K562 (cell line): ENCODE results near the gene NUCKS1. TPM values are rescaled to one million over a fixed set of nuclear protein-coding genes. Genes with fewer than 3 reads are reported as not detected.

ENCODE experiments used
- ATAC-seq: fragments of 200-7000 bp; cut with Tn5 transposase; 3 replicates; pipeline ENCODE4 v1.9.1; 2020; ENCODE audit warnings: moderate library complexity
- BruUV-seq: library from RNA; stranded (reverse); fragments of 400-500 nt; replicated peaks from 2 replicates; lab custom pipeline; 2021; lab: Mats Ljungman, UMichigan
- CTCF ChIA-PET: fragments of 300-600 bp; formaldehyde crosslinking; extraction: SDS; loops from one replicate; lab custom pipeline; 2021; ENCODE audit warnings: low intra/inter-chr PET ratio; lab: Yijun Ruan, JAX
- POLR2A ChIA-PET: fragments of 300-600, 350-650 bp; sonication (Branson Sonifier 250); formaldehyde crosslinking; extraction: SDS; loops from one replicate; lab custom pipeline; 2021; ENCODE audit warnings: antibody characterized with exemption, inconsistent platforms; lab: Yijun Ruan, JAX
- DNase-seq, 4 experiments: peaks; one replicate each; pipeline versions ENCODE4 v3.0.0 to v3.0.0-alpha.2; 2011 to 2018; ENCODE audit warnings: low spot score in 3 of 4, mixed read lengths in 3 of 4; ENCODE audit errors: extremely low read depth in 1 of 4
- FAIRE-seq: peaks from 2 replicates; lab custom pipeline; 2011; peaks lifted over from hg19 to GRCh38; lab: Jason Lieb, UNC
- H2AFZ ChIP-seq: 2 replicates; pipeline ENCODE4 v1.6.0; 2011; ENCODE audit warnings: low read depth, low read length, control low read depth, inconsistent platforms
- H3K27ac ChIP-seq: fragments of 200-600 bp; 3 replicates; pipeline ENCODE4 v1.8.0; 2011; ENCODE audit warnings: low read depth, mild to moderate bottlenecking, control low read depth, inconsistent platforms, low read length, moderate library complexity, mixed read lengths; ENCODE audit errors: extremely low read depth
- H3K27me3 ChIP-seq, 2 experiments: fragments of 300-600 bp in 1 of 2; 2 replicates in 1 of 2; 3 replicates in 1 of 2; pipeline versions ENCODE4 v1.6.0 to v1.8.0; 2011; ENCODE audit warnings: inconsistent platforms in 2 of 2, low read length in 2 of 2, mild to moderate bottlenecking in 1 of 2, mixed read lengths in 1 of 2, moderate library complexity in 1 of 2; ENCODE audit not compliant: control insufficient read depth in 2 of 2, insufficient read depth in 2 of 2
- H3K36me3 ChIP-seq: fragments of 300-600 bp; 3 replicates; pipeline ENCODE4 v1.8.0; 2011; ENCODE audit warnings: mild to moderate bottlenecking, low read length, inconsistent platforms; ENCODE audit not compliant: control insufficient read depth, insufficient read depth
- H3K4me1 ChIP-seq, 2 experiments: fragments of 200-600 bp in 1 of 2; replicated peaks in 1 of 2; 2 replicates in 1 of 2; 3 replicates in 1 of 2; pipeline versions ENCODE4 v1.5.1 to v1.8.0; 2011; ENCODE audit warnings: inconsistent platforms in 2 of 2, low read length in 2 of 2, mild to moderate bottlenecking in 1 of 2, mixed read lengths in 1 of 2, moderate library complexity in 1 of 2; ENCODE audit not compliant: control insufficient read depth in 2 of 2, insufficient read depth in 2 of 2
- H3K4me2 ChIP-seq: 2 replicates; pipeline ENCODE4 v1.6.1; 2011; ENCODE audit warnings: low read length, control low read depth, inconsistent platforms, mixed read lengths; ENCODE audit not compliant: insufficient read depth
- H3K4me3 ChIP-seq: fragments of 200-600 bp; sonication (generic), shearing (Covaris generic); 2 replicates; pipeline ENCODE4 v1.5.1; 2016; ENCODE audit warnings: control low read depth, inconsistent platforms
- H3K79me2 ChIP-seq: fragments of 200-600 bp; 3 replicates; pipeline ENCODE4 v1.8.0; 2011; ENCODE audit warnings: low read length, inconsistent platforms; ENCODE audit not compliant: control insufficient read depth, insufficient read depth
- H3K9ac ChIP-seq, 2 experiments: 2 replicates each; pipeline versions ENCODE4 v1.6.0 to v1.6.1; 2011; ENCODE audit warnings: low read depth in 2 of 2, low read length in 2 of 2, control low read depth in 1 of 2, inconsistent platforms in 1 of 2, mild to moderate bottlenecking in 1 of 2, mixed read lengths in 1 of 2; ENCODE audit not compliant: insufficient read depth in 1 of 2
- H3K9me1 ChIP-seq: one replicate; pipeline ENCODE4 v1.6.0; 2011; ENCODE audit warnings: inconsistent platforms, mild to moderate bottlenecking, low read length, moderate library complexity; ENCODE audit not compliant: control insufficient read depth, insufficient read depth
- H3K9me3 ChIP-seq: replicated peaks from 2 replicates; pipeline ENCODE4 v1.5.1; 2011; ENCODE audit warnings: low read depth, low read length, inconsistent platforms; ENCODE audit not compliant: control insufficient read depth, insufficient read depth
- H4K20me1 ChIP-seq: replicated peaks from 2 replicates; pipeline ENCODE4 v1.6.1; 2011; ENCODE audit warnings: low read length, inconsistent platforms, mixed read lengths; ENCODE audit not compliant: control insufficient read depth, insufficient read depth
- ETV5 ChIP-seq: sonication (generic); formaldehyde crosslinking; IDR thresholded peaks from 2 replicates; pipeline ENCODE4 v1.4.0; 2020; ENCODE audit warnings: low read depth, mild to moderate bottlenecking, missing genetic modification reagents
- ILF3 ChIP-seq: fragments of 450-650 bp; IDR thresholded peaks from 2 replicates; pipeline ENCODE4 v1.6.1; 2018; ENCODE audit warnings: antibody characterized with exemption, mild to moderate bottlenecking, moderate library complexity, borderline replicate concordance
- KDM1A ChIP-seq, 2 experiments: fragments of 450-650 bp; IDR thresholded peaks; 2 replicates each; pipeline ENCODE4 v1.6.1; 2016; ENCODE audit warnings: mild to moderate bottlenecking in 2 of 2
- MAFK ChIP-seq: IDR thresholded peaks from 2 replicates; pipeline ENCODE4 v1.6.1; 2011; ENCODE audit warnings: low read length, improper control_type of control experiment
- PHF8 ChIP-seq: fragments of 200-600 bp; sonication (generic); IDR thresholded peaks from 2 replicates; pipeline ENCODE4 v1.6.1; 2012; ENCODE audit warnings: mixed run types, mild to moderate bottlenecking, inconsistent platforms, low read length, moderate library complexity, borderline replicate concordance
- POLR2G ChIP-seq: fragments of 200-400 bp; formaldehyde crosslinking; IDR thresholded peaks from 2 replicates; pipeline ENCODE4 v1.6.1; 2017; ENCODE audit warnings: low read depth, mild to moderate bottlenecking, antibody characterized with exemption, low read length, moderate library complexity
- PRDM10 ChIP-seq: fragments of 450-650 bp; IDR thresholded peaks from 2 replicates; pipeline ENCODE4 v1.6.1; 2018; ENCODE audit not compliant: partially characterized antibody
- STAT5A ChIP-seq: IDR thresholded peaks from 2 replicates; pipeline ENCODE4 v1.6.1; 2012; ENCODE audit warnings: low read length, inconsistent platforms, borderline replicate concordance
- TCFL5 ChIP-seq: fragments of 250-450 bp; sonication (Bioruptor Pico); conservative IDR thresholded peaks from 2 replicates; pipeline ENCODE4 v1.6.1; 2021; ENCODE audit warnings: mild to moderate bottlenecking, moderate library complexity, matching md5 sums
- ZNF586 ChIP-seq: fragments of 450-650 bp; formaldehyde crosslinking; conservative IDR thresholded peaks from 2 replicates; pipeline ENCODE4 v1.4.0; 2020; ENCODE audit warnings: mild to moderate bottlenecking, moderate library complexity
- in situ Hi-C: fragments of 300-500 bp; cut with MboI; formaldehyde crosslinking; loops from 4 replicates; pipeline ENCODE4 v1.15.0; 2018; ENCODE audit warnings: inconsistent platforms, mixed read lengths
- intact Hi-C: fragments of 100-400 bp; cut with micrococcal nuclease; formaldehyde crosslinking; loops from 2 replicates; pipeline ENCODE4 v1.14.2; 2022
- polyA plus RNA-seq, 8 experiments: library from polyadenylated mRNA; depleted of rRNA in 4 of 8; stranded (reverse) in 5 of 8; unstranded in 3 of 8; fragments of >200 nt; fragmentation: Nextera tagmentation in 2 of 8; fragmentation: Illumina TruSeq in 1 of 8; extraction: Ambion mirVana in 2 of 8; extraction: Trizol in 1 of 8; gene quantifications; 2 replicates each; pipeline versions ENCODE4 v1.2.1 to v1.2.3, GENCODE V29; 2011 to 2014; ENCODE audit warnings: inconsistent platforms in 1 of 8, missing spikeins in 1 of 8
- total RNA-seq, 7 experiments: library from RNA; depleted of rRNA in 6 of 7; stranded (reverse); fragments of >200 nt in 6 of 7; fragmentation: Illumina TruSeq in 2 of 7; extraction: Trizol in 2 of 7; gene quantifications; 2 replicates each; pipeline versions ENCODE4 v1.2.1 to v1.2.3, GENCODE V29; 2011 to 2021; ENCODE audit warnings: low replicate concordance in 1 of 7
- TF ChIP-seq, protein P1 (sequence below): fragments of 450-650 bp; conservative IDR thresholded peaks from 2 replicates; pipeline ENCODE4 v1.6.1; 2016; ENCODE audit warnings: missing genetic modification characterization, low read depth, mild to moderate bottlenecking, missing compliant biosample characterization, moderate library complexity

Gene NUCKS1
- total and polyA plus RNA-seq, 9 of the 15 experiments (the other 6 are each of a cell fraction or from before 2014, with no cell fraction given): 66.7 to 244 (median 149) TPM

DNA sequence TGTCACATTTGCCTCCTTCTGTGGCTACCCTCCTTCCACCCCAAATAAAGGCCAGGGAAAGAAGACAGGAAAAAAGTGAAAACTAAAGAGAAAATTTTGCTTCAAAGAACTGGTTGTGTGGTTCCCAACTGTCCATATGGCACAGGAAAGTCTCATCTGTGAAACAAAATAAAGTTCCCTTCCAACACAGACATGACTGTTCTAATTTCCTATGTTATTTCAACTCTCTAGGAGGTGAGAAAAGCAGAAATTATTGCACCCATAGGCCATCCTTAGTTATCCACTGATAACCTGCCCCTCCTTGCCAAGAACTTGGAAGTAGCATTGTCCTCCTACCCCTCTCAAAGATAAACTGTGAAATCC lies 33.4 kb upstream of the NUCKS1 start:
- no peaks in the 10 kb centered on the region for H3K79me2 ChIP-seq
- intact Hi-C loops: loop anchor here (10.0 kb wide), 1 partner anchor 189 kb away; no protein-coding TSS in a partner anchor
- H4K20me1 ChIP-seq: no peaks in the 10 kb centered on the region
- peaks cover 7 to 20% of the 10 kb centered on the region in 2 experiments; a peak in 4 of 5 replicates for H3K4me1 ChIP-seq
- H3K4me3 ChIP-seq: no peak overlapping the region
- TF ChIP-seq POLR2G (no peak), KDM1A (IDR thresholded peaks at IDR 0.05) (no peak), MAFK (no peak), PHF8 (no peak), ZNF586 (CRISPR knock-in tag) (no peak), ILF3 (no peak), ETV5 (CRISPR knock-in tag) (no peak), STAT5A (no peak), PRDM10 (no peak), TCFL5 (CRISPR knock-in tag) (no peak)
- TF ChIP-seq, protein P1, sequence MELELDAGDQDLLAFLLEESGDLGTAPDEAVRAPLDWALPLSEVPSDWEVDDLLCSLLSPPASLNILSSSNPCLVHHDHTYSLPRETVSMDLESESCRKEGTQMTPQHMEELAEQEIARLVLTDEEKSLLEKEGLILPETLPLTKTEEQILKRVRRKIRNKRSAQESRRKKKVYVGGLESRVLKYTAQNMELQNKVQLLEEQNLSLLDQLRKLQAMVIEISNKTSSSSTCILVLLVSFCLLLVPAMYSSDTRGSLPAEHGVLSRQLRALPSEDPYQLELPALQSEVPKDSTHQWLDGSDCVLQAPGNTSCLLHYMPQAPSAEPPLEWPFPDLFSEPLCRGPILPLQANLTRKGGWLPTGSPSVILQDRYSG: no peak
- ATAC-seq (no peak), DNase-seq (no peak), FAIRE-seq (no peak)
- ChIA-PET CTCF (no interaction called here), POLR2A (interaction anchor here (1.3 kb wide), 1 partner anchor 8 kb away, joined by 3 read pairs; no protein-coding TSS in a partner anchor)
- no peak overlapping the region; the same call in 1 of the 2 replicates for H3K4me2 ChIP-seq
- no peaks in the 10 kb centered on the region for H3K36me3 ChIP-seq
- no peak overlapping the region for H3K27ac ChIP-seq
- H2AFZ ChIP-seq: peak overlapping the region; percentile 25; the same call in 1 of the 2 replicates
- no peaks in the 10 kb centered on the region; a peak in 2 of 5 replicates for H3K27me3 ChIP-seq
- no TSS peak for BruUV-seq
- in situ Hi-C loops: no loop called here
- no peaks in the 10 kb centered on the region for H3K9me1 ChIP-seq
- no peak overlapping the region for H3K9ac ChIP-seq
- no peaks in the 10 kb centered on the region for H3K9me3 ChIP-seq
